H1 (cell line): ENCODE results near the gene PTPRD.

Experiments
- ASH2L ChIP-seq: fragments of 200-600, 300-600 bp; sonication (generic); IDR thresholded peaks from one replicate; pipeline ENCODE4 v1.7.1; 2017; ENCODE audit warnings: low read length
- JUND ChIP-seq: IDR thresholded peaks from 2 replicates; pipeline ENCODE4 v1.6.1; 2011; ENCODE audit warnings: mild to moderate bottlenecking, improper control_type of control experiment, low read length
- SIX5 ChIP-seq: IDR thresholded peaks from 2 replicates; pipeline ENCODE4 v1.6.1; 2011; ENCODE audit warnings: mild to moderate bottlenecking, low read depth, low read length
- TAF1 ChIP-seq: IDR thresholded peaks from 2 replicates; pipeline ENCODE4 v1.6.1; 2011; ENCODE audit warnings: mild to moderate bottlenecking, low read depth, low read length
- TF ChIP-seq, protein P1 (sequence below): IDR thresholded peaks from 2 replicates; pipeline ENCODE4 v1.6.1; 2011; ENCODE audit warnings: low read depth, mild to moderate bottlenecking, low read length; ENCODE audit not compliant: insufficient read depth
- TF ChIP-seq, protein P2 (sequence below), 3 experiments: IDR thresholded peaks; 1 replicate in 2 of 3; 2 replicates in 1 of 3; pipeline versions ENCODE4 v1.5.1 to v1.6.1; 2011; ENCODE audit warnings: low read length in 3 of 3, mild to moderate bottlenecking in 3 of 3, inconsistent platforms in 2 of 3, low read depth in 1 of 3, moderate library complexity in 1 of 3; ENCODE audit not compliant: insufficient read depth in 1 of 3; ENCODE audit errors: control extremely low read depth in 1 of 3

DNA sequence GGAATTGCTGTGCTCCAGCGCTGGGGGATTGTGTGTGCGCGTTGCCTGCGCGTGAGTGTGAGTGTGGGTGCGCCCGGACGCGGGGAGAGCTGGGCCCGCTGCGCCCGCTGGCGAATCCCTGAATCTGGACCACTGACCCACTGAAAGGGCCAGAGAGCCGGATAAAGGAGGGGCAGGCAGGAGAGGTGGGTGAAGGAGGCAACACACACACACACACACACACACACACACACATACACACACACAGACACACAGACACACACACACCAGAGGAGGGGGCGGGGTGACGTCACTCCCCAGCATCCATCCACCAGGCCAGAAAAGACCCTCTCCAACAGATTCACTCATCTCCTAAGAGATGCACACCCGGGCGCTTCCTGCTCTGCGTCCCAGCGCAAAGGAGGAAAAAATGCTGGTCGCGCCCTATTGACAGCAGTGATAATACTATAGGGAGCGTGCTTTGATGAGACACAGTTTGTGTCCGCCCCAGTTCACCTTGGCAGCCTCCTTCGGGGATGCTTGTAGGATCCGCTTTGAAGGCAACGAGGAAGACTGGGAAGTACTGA, 1754.1 kb downstream of the PTPRD start:
- TF ChIP-seq JUND: peak; percentile 80; the same call in 1 of the 2 replicates
- TF ChIP-seq, protein P1, sequence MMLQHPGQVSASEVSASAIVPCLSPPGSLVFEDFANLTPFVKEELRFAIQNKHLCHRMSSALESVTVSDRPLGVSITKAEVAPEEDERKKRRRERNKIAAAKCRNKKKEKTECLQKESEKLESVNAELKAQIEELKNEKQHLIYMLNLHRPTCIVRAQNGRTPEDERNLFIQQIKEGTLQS: no peak
- TF ChIP-seq SIX5: no peak
- TF ChIP-seq, protein P2, sequence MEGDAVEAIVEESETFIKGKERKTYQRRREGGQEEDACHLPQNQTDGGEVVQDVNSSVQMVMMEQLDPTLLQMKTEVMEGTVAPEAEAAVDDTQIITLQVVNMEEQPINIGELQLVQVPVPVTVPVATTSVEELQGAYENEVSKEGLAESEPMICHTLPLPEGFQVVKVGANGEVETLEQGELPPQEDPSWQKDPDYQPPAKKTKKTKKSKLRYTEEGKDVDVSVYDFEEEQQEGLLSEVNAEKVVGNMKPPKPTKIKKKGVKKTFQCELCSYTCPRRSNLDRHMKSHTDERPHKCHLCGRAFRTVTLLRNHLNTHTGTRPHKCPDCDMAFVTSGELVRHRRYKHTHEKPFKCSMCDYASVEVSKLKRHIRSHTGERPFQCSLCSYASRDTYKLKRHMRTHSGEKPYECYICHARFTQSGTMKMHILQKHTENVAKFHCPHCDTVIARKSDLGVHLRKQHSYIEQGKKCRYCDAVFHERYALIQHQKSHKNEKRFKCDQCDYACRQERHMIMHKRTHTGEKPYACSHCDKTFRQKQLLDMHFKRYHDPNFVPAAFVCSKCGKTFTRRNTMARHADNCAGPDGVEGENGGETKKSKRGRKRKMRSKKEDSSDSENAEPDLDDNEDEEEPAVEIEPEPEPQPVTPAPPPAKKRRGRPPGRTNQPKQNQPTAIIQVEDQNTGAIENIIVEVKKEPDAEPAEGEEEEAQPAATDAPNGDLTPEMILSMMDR (IDR thresholded peaks at IDR 0.05; ENCODE audit: control extremely low read depth in 1 of 3, insufficient read depth in 1 of 3, low read depth in 1 of 3, low read length in 3 of 3): no peak
- no peak for TF ChIP-seq ASH2L
- no peak for TF ChIP-seq TAF1
